Esophagus squamous epithelium (tissue), 5 donors: ENCODE measurements around the gene FGGY. TPM values are rescaled to one million over a fixed set of nuclear protein-coding genes. Genes with fewer than 3 reads are reported as not detected.

Source experiments
- DNase-seq: peaks from one replicate; lab custom pipeline; 2025; lab: John Stamatoyannopoulos, UW
- H3K27ac ChIP-seq, 4 donors: fragments of 200-600 bp; sonication (generic); one replicate each; pipeline ENCODE4 v1.5.1; 2016 to 2019; ENCODE audit warnings: mild to moderate bottlenecking in 1 of 4
- H3K27me3 ChIP-seq, 4 donors: fragments of 200-600 bp; sonication (generic); 1 replicate in 3 of 4; 2 replicates in 1 of 4; pipeline versions ENCODE4 v1.5.1 to v1.6.0; 2017 to 2021; ENCODE audit warnings: antibody characterized with exemption in 1 of 4
- H3K36me3 ChIP-seq, 3 donors: fragments of 200-600 bp; sonication (generic); one replicate each; pipeline ENCODE4 v1.5.1; 2016 to 2019
- H3K4me1 ChIP-seq, 3 donors: fragments of 200-600 bp; sonication (generic); one replicate each; pipeline ENCODE4 v1.5.1; 2017 to 2019
- H3K4me3 ChIP-seq, 4 donors: fragments of 200-600 bp; sonication (generic); 1 replicate in 3 of 4; 2 replicates in 1 of 4; pipeline ENCODE4 v1.5.1; 2016 to 2019; ENCODE audit warnings: mild to moderate bottlenecking in 2 of 4, moderate library complexity in 1 of 4
- H3K9me3 ChIP-seq, 3 donors: fragments of 200-600 bp; sonication (generic); one replicate each; pipeline ENCODE4 v1.5.1; 2016 to 2019
- CTCF ChIP-seq, 6 experiments: fragments of 450-650 bp in 4 of 6; fragments of 200-600 bp in 2 of 6; sonication (generic) in 2 of 6; IDR thresholded peaks; one replicate each; pipeline ENCODE4 v1.5.1; 2016 to 2019; ENCODE audit warnings: antibody characterized with exemption in 6 of 6, mild to moderate bottlenecking in 4 of 6, moderate library complexity in 4 of 6
- POLR2A ChIP-seq, 4 donors: fragments of 450-650 bp; IDR thresholded peaks; one replicate each; pipeline ENCODE4 v1.6.1; 2017; ENCODE audit warnings: antibody characterized with exemption in 4 of 4, mild to moderate bottlenecking in 4 of 4, moderate library complexity in 3 of 4
- WGBS, 2 donors: methylation state at CpG; one replicate each; pipeline ENCODE4 v1.1.5; 2018; 5-methylcytosine and 5-hydroxymethylcytosine counted together
- intact Hi-C: fragments of 100-400 bp; cut with DNase I; formaldehyde crosslinking; loops from one replicate; pipeline ENCODE4 v1.15.0; 2022
- total RNA-seq, 4 donors: library from RNA; depleted of rRNA; stranded (reverse); fragments of >200 nt; gene quantifications; one replicate each; pipeline ENCODE4 v1.1.0, GENCODE V29; 2016
- donor health status: DM: yes; HTN: yes; CAD: no.

FGGY gene
- total RNA-seq, 4 donors from 2014 or later = 6.0 to 18.1 (median 9.3) TPM

- H3K9me3 ChIP-seq = no peaks in the 10 kb centered on the region
- H3K4me1 ChIP-seq = peaks cover 0 to 8% (median 2%) of the 10 kb centered on the region in 3 donors
- no peak overlapping the region for H3K27ac ChIP-seq
- no peaks in the 10 kb centered on the region for H3K27me3 ChIP-seq
- TF ChIP-seq POLR2A (IDR thresholded peaks at IDR 0.05) (no peak), CTCF (IDR thresholded peaks at IDR 0.05) (no peak)
- 87 to 90% methylated on average over 1 of the region's 1 CpG for WGBS, 2 donors
- DNase-seq = no peak
- intact Hi-C loops = no loop called here
- H3K4me3 ChIP-seq = no peak overlapping the region
- no peaks in the 10 kb centered on the region for H3K36me3 ChIP-seq
These were observed 116.4 kb downstream of the FGGY start for GRCh38 chr1:59413327-59413720.

DNA sequence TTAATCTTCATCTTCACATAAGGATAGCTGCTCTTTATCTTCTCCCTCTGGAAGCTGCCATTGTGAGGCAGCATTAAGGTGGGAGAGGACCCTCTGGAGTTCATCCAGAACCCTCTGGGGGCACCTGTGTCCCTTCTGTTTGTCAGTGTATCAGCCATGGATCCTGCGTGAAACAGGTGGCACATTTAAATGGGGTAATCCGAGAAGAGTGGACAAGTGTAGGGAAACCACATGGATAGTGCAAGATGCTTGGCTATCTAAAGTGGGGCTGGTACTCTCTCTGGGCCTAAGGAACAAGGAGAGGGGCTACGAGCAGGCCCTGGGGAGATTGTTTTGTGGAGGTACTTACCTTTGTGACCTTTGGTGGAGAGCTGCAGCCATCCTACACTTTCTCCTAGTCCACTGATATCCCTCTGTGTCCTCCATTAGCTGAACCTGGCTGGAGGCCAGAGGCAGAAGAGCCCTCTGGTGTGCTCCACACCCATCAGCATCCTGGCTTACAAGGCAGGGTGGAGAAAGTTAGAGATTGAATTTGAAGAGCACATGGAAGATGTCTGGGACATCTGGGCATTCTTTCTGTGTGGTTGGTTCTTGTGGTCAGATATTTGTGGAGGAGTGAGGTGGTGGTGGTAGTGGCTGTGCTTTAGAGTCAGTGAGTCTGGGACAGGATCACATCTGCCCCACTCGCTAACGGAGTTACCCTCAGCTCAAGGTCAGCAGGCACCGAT is 117.7 kb downstream of the FGGY start:
- peaks cover 0 to 4% (median 0%) of the 10 kb centered on the region in 3 donors for H3K4me1 ChIP-seq
- intact Hi-C loops = no loop called here
- H3K36me3 ChIP-seq = no peaks in the 10 kb centered on the region
- no peak overlapping the region for H3K4me3 ChIP-seq
- no peak for DNase-seq
- TF ChIP-seq CTCF (IDR thresholded peaks at IDR 0.05) (no peak), POLR2A (IDR thresholded peaks at IDR 0.05) (no peak)
- no peak overlapping the region for H3K27ac ChIP-seq
- H3K27me3 ChIP-seq = no peaks in the 10 kb centered on the region
- WGBS, 2 donors = 91 to 97% methylated on average over 5 to 6 of the region's 6 CpGs
- no peaks in the 10 kb centered on the region for H3K9me3 ChIP-seq

DNA sequence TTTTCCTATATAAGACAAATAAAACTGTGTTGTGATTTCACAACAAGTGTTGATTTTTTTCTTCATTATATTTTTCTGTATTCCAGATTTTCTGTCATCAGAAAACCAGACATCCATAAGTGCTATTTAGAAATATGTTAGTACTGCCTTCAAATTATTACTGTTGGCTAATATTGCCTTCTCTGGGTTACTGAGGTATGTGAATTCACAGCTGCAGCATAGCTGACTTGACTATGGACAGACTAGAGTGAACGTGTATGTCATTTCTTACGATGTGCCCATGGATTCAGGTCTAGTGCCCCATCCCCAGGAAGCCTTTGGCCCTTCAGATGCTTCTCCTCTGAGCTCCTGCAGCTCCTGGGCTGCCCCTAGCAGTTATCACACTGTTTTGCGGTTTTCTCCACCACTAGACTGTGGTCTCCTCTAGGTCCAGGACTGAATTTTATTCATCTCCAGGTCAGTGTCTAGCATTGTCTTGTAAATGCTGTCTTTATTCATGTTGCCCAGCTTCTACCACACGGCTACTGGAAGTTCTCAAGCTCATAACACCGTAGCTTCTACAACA is 118.5 kb downstream of the FGGY start:
- WGBS, 2 donors = 90 to 92% methylated on average over 5 of the region's 5 CpGs
- Histone ChIP-seq H3K36me3 (no peaks in the 10 kb centered on the region), H3K4me1 (peaks cover 0 to 4% (median 0%) of the 10 kb centered on the region in 3 donors), H3K4me3 (no peak overlapping the region), H3K27ac (no peak overlapping the region), H3K9me3 (no peaks in the 10 kb centered on the region), H3K27me3 (no peaks in the 10 kb centered on the region)
- DNase-seq = no peak
- intact Hi-C loops = no loop called here
- TF ChIP-seq CTCF (IDR thresholded peaks at IDR 0.05) = no peak
- TF ChIP-seq POLR2A (IDR thresholded peaks at IDR 0.05) = no peak

GRCh38 chr1:59415881-59416280 is 119.0 kb downstream of the FGGY start:
- Histone ChIP-seq H3K36me3 (no peaks in the 10 kb centered on the region), H3K4me3 (no peak overlapping the region), H3K9me3 (no peaks in the 10 kb centered on the region), H3K4me1 (peaks cover 0 to 4% (median 0%) of the 10 kb centered on the region in 3 donors), H3K27me3 (no peaks in the 10 kb centered on the region), H3K27ac (no peak overlapping the region)
- no peak for DNase-seq
- intact Hi-C loops = no loop called here
- no peak for TF ChIP-seq POLR2A (IDR thresholded peaks at IDR 0.05)
- TF ChIP-seq CTCF (IDR thresholded peaks at IDR 0.05) = no peak

GRCh38 chr1:59417406-59417805 is 120.5 kb downstream of the FGGY start:
- H3K36me3 ChIP-seq = no peaks in the 10 kb centered on the region
- intact Hi-C loops = no loop called here
- DNase-seq = no peak

More at GRCh38 chr1:59417406-59417805, 120.5 kb downstream of the FGGY start:
- H3K27me3 ChIP-seq = no peaks in the 10 kb centered on the region
- peaks cover 0 to 7% (median 2%) of the 10 kb centered on the region in 3 donors for H3K4me1 ChIP-seq
- no peak for TF ChIP-seq CTCF (IDR thresholded peaks at IDR 0.05)
- TF ChIP-seq POLR2A (IDR thresholded peaks at IDR 0.05) = no peak
- no peak overlapping the region for H3K4me3 ChIP-seq
- no peaks in the 10 kb centered on the region for H3K9me3 ChIP-seq
- no peak overlapping the region for H3K27ac ChIP-seq
